ENCODE data around the gene OSBPL1A. TPM values are rescaled to one million over a fixed set of nuclear protein-coding genes. Genes with fewer than 3 reads are reported as not detected.

OSBPL1A gene
- total RNA-seq, 1 experiment from 2014 or later, result 28.9 TPM

GRCh38 chr18:24276994-24277393 lies 120.6 kb downstream of the OSBPL1A start:
- in situ Hi-C loops (cut with HindIII; ENCODE audit: low pct_unique_long_range_greater_than_20kb, low sequenced_read_pairs), result no loop called here

GRCh38 chr18:24274837-24275236 lies 122.8 kb downstream of the OSBPL1A start:
- in situ Hi-C loops (cut with HindIII; ENCODE audit: low pct_unique_long_range_greater_than_20kb, low sequenced_read_pairs), result no loop called here

More at GRCh38 chr18:24276994-24277393, 120.6 kb downstream of the OSBPL1A start:
- DNase-seq (ENCODE audit: low read depth), result no peak

GRCh38 chr18:24273596-24273995 lies 124.0 kb downstream of the OSBPL1A start:
- DNase-seq (ENCODE audit: low read depth), result no peak
- in situ Hi-C loops (cut with HindIII; ENCODE audit: low pct_unique_long_range_greater_than_20kb, low sequenced_read_pairs), result no loop called here

More at GRCh38 chr18:24274837-24275236, 122.8 kb downstream of the OSBPL1A start:
- DNase-seq (ENCODE audit: low read depth), result no peak

GRCh38 chr18:24272229-24272525 lies 125.4 kb downstream of the OSBPL1A start:
- in situ Hi-C loops (cut with HindIII; ENCODE audit: low pct_unique_long_range_greater_than_20kb, low sequenced_read_pairs), result no loop called here
- no peak for DNase-seq (ENCODE audit: low read depth)

- in situ Hi-C loops (cut with HindIII; ENCODE audit: low pct_unique_long_range_greater_than_20kb, low sequenced_read_pairs), result no loop called here
- DNase-seq (ENCODE audit: low read depth), result peak; percentile 82
These were observed 126.0 kb downstream of the OSBPL1A start for GRCh38 chr18:24271381-24272228.

DNA sequence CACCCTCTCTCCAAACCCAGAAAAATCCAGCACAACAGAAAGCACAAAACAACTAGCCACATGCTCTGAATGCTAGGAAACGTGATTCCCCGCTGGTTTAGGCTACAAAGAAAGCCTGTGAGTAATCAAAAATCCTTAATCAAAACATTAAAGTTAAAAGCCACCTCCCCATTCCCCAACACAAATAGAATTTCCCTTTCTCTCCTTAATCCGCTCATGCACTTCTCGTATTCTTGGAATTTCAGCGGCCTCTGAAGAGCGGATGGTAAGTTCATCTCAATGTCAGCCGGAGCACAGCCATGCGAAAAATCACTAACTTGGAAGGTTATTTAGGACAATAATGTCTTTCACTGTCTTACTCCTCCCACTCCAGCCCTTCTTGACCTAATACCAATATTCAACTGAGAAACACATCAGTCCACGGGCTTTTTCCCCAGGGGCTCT lies 126.7 kb downstream of the OSBPL1A start:
- in situ Hi-C loops (cut with HindIII; ENCODE audit: low pct_unique_long_range_greater_than_20kb, low sequenced_read_pairs), result no loop called here
- peak; percentile 52 for DNase-seq (ENCODE audit: low read depth)

GRCh38 chr18:24270358-24270936 lies 127.2 kb downstream of the OSBPL1A start:
- no peak for DNase-seq (ENCODE audit: low read depth)
- in situ Hi-C loops (cut with HindIII; ENCODE audit: low pct_unique_long_range_greater_than_20kb, low sequenced_read_pairs), result no loop called here

DNA sequence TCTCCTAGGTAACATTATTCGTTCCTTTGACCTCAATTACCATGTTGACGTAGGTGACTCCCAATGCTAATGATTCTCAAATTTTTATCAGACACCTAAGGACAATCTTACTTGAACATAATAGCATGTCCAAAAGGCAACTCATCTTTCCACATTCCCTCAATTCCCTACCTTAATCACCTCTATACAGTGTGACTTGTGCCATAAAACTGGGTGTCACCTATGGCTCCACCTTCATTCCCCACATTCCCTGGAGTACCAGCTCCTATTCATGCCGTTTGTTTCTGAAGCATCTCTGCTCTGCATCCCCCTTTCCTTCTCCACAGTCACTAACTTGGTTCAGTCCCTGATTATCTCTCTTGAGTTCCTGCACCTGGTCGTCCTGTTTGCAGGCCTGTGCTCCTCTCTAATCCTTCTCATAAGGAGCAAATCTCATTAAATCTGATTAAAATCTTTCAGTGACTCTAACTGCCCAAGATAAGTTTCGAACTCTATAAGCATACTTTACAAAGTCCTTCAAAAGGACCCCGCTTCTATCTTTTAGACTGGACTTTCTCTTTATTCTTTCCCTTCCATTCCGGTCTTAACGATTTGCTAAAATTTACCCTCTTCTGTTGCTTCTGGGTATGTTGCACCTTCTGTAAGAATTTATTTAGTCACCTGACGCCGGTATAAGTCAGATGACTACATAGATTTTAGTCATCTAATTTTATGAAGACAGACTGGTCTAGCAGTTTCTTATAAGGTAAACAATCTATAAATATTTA lies 128.7 kb downstream of the OSBPL1A start:
- DNase-seq (ENCODE audit: low read depth), result no peak
- in situ Hi-C loops (cut with HindIII; ENCODE audit: low pct_unique_long_range_greater_than_20kb, low sequenced_read_pairs), result no loop called here

DNA sequence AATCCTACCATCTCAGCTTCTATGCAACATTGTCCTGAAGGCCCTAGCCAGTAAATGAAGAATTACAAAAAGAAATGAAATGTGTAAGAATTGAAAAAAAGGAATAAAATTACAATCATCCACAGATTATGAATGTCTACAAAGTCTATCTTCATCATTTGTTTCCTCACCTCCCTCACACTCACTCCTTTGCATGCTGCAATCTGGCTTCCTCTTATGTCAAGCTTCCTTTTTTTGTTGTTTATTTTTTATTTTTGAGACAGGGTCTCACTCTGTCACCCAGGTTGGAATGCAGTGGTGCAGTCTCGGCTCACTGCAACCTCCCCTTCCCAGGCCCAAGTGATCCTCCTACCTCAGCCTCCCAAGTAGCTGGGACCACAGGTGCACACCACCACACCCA lies 129.7 kb downstream of the OSBPL1A start:
- no peak for DNase-seq (ENCODE audit: low read depth)
- in situ Hi-C loops (cut with HindIII; ENCODE audit: low pct_unique_long_range_greater_than_20kb, low sequenced_read_pairs), result no loop called here

DNA sequence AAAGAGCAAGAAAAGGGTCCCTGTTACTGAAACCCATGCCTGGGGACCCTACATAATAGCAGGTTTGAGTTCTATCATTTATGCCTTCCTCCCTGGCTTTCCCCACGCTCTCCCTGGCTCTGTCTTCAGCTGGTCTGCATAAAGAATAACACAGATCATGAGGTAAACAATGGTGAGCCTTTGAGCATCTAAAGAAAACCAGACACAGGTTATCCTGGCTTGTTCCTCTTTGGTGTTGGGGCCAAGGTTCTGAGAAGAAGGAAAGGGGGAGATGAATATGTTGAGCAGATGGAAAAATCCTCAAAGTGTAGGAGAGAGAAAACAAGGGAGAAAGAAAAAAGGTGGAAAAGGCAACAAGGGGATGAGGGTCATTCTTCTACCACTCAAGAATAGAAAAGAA lies 131.5 kb downstream of the OSBPL1A start:
- DNase-seq (ENCODE audit: low read depth), result no peak
- in situ Hi-C loops (cut with HindIII; ENCODE audit: low pct_unique_long_range_greater_than_20kb, low sequenced_read_pairs), result no loop called here

- DNase-seq (ENCODE audit: low read depth), result no peak
- in situ Hi-C loops (cut with HindIII; ENCODE audit: low pct_unique_long_range_greater_than_20kb, low sequenced_read_pairs), result no loop called here
These were observed 132.0 kb downstream of the OSBPL1A start for GRCh38 chr18:24265502-24266064.

DNA sequence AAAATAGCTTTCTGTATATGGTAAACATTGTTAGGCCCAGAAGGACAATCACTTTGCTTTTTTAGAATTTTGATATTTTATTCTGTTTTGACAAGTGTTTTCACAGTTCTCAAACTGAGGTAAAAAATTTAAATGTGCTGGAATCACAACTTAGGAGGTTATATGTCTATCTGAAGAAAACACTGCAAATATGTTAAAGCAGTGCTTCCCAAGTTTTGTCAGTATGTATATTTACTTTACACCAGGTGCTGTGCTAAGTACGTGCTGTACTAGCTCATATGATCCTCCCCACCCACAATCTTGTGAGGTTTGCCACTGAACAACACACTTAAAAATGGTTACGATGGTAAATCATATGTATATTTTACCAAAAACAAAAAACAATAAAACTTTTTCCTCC lies 134.6 kb downstream of the OSBPL1A start:
- no peak for DNase-seq (ENCODE audit: low read depth)
- in situ Hi-C loops (cut with HindIII; ENCODE audit: low pct_unique_long_range_greater_than_20kb, low sequenced_read_pairs), result no loop called here

- in situ Hi-C loops (cut with HindIII; ENCODE audit: low pct_unique_long_range_greater_than_20kb, low sequenced_read_pairs), result no loop called here
These were observed 135.5 kb downstream of the OSBPL1A start for GRCh38 chr18:24262087-24262486.

DNA sequence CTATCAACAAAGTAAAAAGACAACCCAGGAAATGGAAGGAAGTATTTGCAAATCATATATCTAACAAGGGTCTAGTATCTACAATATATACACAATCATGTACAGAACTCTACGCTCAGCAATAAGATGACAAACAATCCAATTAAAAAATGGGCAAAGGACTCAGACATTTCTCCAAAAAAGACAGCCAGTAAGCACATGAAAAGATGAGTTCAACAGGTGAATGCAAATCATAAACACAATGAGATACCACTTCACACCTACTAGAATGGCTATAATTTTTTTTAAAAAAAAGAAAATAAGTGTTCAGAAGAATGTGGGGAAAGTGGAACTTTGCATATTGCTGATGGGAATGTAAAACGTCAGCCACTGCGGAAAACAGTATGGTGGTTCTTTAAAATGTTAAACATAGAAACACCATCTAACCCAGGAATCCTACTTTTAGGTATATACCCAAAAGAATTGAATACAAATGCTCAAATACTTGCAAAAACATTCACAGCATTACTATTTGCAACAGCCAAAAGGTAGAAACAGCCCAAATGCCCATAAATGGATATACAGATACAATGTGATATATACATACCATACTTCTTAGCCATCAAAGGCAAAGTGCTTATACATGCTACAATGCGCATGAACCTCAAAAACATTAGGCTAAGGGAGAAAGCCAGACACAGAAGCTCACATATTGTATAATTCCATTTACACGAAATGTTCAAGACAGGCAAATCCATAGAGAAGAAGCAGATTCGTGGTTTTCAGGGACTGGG lies 137.6 kb downstream of the OSBPL1A start:
- no peak for DNase-seq (ENCODE audit: low read depth)
- in situ Hi-C loops (cut with HindIII; ENCODE audit: low pct_unique_long_range_greater_than_20kb, low sequenced_read_pairs), result no loop called here

More at GRCh38 chr18:24262087-24262486, 135.5 kb downstream of the OSBPL1A start:
- no peak for DNase-seq (ENCODE audit: low read depth)

- DNase-seq (ENCODE audit: low read depth), result no peak
- in situ Hi-C loops (cut with HindIII; ENCODE audit: low pct_unique_long_range_greater_than_20kb, low sequenced_read_pairs), result no loop called here
These were observed 143.6 kb downstream of the OSBPL1A start for GRCh38 chr18:24254071-24254470.

DNA sequence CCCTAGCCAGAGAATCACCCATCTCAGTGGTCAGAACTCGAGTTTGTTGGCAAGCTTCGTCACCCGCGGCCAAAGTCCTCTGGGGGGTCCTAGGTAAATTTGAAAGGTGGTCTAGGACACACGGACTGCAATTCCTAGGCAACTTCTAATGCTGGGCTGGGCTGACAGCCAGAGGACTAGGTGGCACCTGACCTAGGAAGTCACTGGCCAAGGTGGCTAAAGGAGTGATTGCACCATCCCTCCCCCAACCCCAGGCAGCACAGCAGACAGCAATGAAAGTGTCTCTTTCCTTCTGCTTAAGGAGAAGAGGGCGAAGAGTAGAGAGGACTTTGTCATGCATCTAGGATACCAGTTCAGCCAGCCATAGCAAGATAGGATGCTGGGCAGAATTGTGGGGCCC lies 147.9 kb downstream of the OSBPL1A start:
- in situ Hi-C loops (cut with HindIII; ENCODE audit: low pct_unique_long_range_greater_than_20kb, low sequenced_read_pairs), result no loop called here
- no peak for DNase-seq (ENCODE audit: low read depth)

DNA sequence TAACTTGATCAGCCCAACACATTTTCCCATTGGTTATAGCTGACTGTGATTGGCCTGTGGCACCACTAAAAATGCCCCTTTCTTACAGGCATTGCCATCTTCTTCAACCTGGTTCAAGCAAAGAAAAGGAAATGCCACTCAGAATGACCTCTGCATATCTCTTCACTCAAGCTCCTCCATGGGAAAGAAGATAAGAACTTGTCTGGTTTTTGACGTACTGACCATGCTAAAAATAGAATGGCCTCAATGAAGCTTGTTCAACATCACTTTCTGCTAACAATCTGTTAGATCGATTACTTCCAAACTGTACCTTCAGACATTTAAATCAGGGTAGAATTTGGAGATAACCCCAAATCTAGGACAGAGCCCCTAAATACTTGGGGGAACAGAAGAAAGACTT lies 149.3 kb downstream of the OSBPL1A start:
- in situ Hi-C loops (cut with HindIII; ENCODE audit: low pct_unique_long_range_greater_than_20kb, low sequenced_read_pairs), result no loop called here
- DNase-seq (ENCODE audit: low read depth), result no peak

DNA sequence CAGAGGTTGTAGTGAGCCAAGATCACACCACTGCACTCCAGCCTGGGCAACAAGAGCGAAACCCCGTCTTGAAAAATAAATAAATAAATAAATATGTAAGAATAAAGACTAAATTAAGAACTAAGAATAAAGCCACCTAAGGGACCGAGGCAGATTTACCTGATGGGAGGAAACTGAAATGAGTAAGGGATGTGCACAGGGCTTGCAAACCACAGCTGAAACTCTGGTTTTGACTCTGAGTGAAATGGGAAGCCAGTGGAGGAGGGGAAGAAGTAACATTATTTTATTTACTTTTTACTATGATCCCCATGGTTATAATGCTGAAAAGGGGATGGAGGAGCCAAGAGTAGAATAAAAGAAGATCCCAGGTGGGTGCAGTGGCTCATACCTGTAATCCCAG lies 151.5 kb downstream of the OSBPL1A start:
- DNase-seq (ENCODE audit: low read depth), result no peak
- in situ Hi-C loops (cut with HindIII; ENCODE audit: low pct_unique_long_range_greater_than_20kb, low sequenced_read_pairs), result no loop called here

Data from Caki2 (cell line).